ENCODE results near the gene EHD4.

The EHD4 gene

GRCh38 chr15:41915255-41915994 is 56.9 kb downstream of the EHD4 start:
- DNase-seq, result no peak

GRCh38 chr15:41914411-41914810 is 57.9 kb downstream of the EHD4 start:
- DNase-seq, result no peak

- no peak for DNase-seq
These were observed 59.1 kb downstream of the EHD4 start for GRCh38 chr15:41913256-41913655.

GRCh38 chr15:41911691-41912345 is 60.5 kb downstream of the EHD4 start:
- no peak for DNase-seq

GRCh38 chr15:41908736-41909461 is 63.5 kb downstream of the EHD4 start:
- DNase-seq, result no peak

- DNase-seq, result no peak
These were observed 65.2 kb downstream of the EHD4 start for GRCh38 chr15:41907141-41907540.

GRCh38 chr15:41906608-41907007 is 65.7 kb downstream of the EHD4 start:
- no peak for DNase-seq

- DNase-seq, result no peak
These were observed 67.1 kb downstream of the EHD4 start for GRCh38 chr15:41905036-41905793.

- peak; percentile 80 for DNase-seq
These were observed 67.8 kb downstream of the EHD4 start for GRCh38 chr15:41904541-41905005.

- DNase-seq, result no peak
These were observed 68.6 kb downstream of the EHD4 start for GRCh38 chr15:41903782-41904181.

GRCh38 chr15:41901431-41901830 is 70.9 kb downstream of the EHD4 start:
- no peak for DNase-seq

GRCh38 chr15:41900526-41901380 is 71.6 kb downstream of the EHD4 start:
- no peak for DNase-seq

GRCh38 chr15:41899854-41900442 is 72.4 kb downstream of the EHD4 start:
- no peak for DNase-seq

- no peak for DNase-seq
These were observed 75.0 kb downstream of the EHD4 start for GRCh38 chr15:41897363-41897799.

GRCh38 chr15:41896566-41896965 is 75.8 kb downstream of the EHD4 start:
- no peak for DNase-seq

GRCh38 chr15:41895957-41896356 is 76.4 kb downstream of the EHD4 start:
- DNase-seq, result no peak

- DNase-seq, result no peak
These were observed 76.9 kb downstream of the EHD4 start for GRCh38 chr15:41895491-41895890.

GRCh38 chr15:41894791-41895463 is 77.4 kb downstream of the EHD4 start:
- DNase-seq, result peak; percentile 82

- no peak for DNase-seq
These were observed 78.0 kb downstream of the EHD4 start for GRCh38 chr15:41894251-41894790.

GRCh38 chr15:41893422-41894250 is 78.7 kb downstream of the EHD4 start, which contains the start of gene SPTBN5:
TSS of gene SPTBN5 (minus strand) at chr15:41894053. CDS start at chr15:41893497, 556 bp downstream.
- no peak for DNase-seq
